Measurements from ENCODE around the gene SLC7A14. TPM values are rescaled to one million over a fixed set of nuclear protein-coding genes. Genes with fewer than 3 reads are reported as not detected.

The SLC7A14 gene
- total RNA-seq, 1 donor: 6.1 TPM

DNA sequence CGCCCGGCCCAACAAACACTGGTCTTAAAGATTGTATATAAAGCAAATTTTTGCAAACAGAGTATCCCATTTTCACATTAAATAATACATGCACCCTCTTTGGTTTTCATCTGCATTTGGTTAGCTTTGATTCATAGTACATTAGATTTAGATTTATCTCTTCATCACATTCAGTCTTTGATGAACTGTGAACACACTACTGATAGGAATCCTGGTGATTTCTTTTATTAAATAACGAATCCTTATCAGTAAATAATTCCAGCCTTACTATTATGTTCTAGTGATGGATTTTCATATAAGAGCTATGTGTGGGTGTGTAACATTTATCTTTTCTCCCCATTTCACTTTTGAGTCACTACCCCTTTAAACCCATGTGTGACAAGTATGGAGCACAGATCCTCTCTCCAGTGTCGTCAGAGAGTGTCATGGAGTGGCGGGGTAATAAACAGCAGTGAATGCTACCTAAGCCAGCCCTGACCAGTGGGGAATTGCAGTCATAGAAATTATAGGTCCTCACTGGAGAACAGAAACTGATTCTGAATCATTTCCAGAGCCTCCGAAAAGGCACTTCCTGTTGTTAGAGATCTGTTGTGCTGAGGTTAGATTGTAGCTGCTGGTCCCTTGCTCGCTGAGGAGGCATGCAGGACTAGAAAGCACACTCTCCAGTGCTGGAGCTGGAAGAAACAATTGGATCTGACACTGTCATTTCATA lies 22.0 kb downstream of the SLC7A14 start:
- TF ChIP-seq, protein P1, sequence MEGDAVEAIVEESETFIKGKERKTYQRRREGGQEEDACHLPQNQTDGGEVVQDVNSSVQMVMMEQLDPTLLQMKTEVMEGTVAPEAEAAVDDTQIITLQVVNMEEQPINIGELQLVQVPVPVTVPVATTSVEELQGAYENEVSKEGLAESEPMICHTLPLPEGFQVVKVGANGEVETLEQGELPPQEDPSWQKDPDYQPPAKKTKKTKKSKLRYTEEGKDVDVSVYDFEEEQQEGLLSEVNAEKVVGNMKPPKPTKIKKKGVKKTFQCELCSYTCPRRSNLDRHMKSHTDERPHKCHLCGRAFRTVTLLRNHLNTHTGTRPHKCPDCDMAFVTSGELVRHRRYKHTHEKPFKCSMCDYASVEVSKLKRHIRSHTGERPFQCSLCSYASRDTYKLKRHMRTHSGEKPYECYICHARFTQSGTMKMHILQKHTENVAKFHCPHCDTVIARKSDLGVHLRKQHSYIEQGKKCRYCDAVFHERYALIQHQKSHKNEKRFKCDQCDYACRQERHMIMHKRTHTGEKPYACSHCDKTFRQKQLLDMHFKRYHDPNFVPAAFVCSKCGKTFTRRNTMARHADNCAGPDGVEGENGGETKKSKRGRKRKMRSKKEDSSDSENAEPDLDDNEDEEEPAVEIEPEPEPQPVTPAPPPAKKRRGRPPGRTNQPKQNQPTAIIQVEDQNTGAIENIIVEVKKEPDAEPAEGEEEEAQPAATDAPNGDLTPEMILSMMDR (IDR thresholded peaks at IDR 0.05; ENCODE audit: insufficient read depth, low read length): no peak
- peak; percentile 61 for DNase-seq (ENCODE audit: low read depth)
- H3K4me3 ChIP-seq (ENCODE audit: low read depth, low read length): peak overlapping the region; percentile 32

DNA sequence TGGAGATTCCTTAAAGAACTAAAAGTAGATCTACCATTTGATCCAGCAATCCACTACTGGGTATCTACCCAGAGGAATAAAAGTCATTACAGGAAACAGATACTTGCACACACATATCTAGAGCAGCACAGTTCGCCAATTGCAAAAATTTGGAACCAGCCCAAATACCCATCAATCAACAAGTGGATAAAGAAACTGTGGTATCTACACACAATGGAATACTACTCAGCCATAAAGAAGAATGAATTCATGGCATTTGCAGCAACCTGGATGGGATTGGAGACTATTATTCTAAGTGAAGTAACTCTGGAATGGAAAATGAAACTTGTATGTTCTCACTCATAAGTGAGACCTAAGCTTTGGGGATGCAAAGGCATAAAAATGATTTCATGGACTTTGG lies 23.8 kb downstream of the SLC7A14 start:
- TF ChIP-seq, protein P1 (IDR thresholded peaks at IDR 0.05; ENCODE audit: insufficient read depth, low read length): no peak
- no peak for DNase-seq (ENCODE audit: low read depth)
- no peak overlapping the region for H3K4me3 ChIP-seq (ENCODE audit: low read depth, low read length)

DNA sequence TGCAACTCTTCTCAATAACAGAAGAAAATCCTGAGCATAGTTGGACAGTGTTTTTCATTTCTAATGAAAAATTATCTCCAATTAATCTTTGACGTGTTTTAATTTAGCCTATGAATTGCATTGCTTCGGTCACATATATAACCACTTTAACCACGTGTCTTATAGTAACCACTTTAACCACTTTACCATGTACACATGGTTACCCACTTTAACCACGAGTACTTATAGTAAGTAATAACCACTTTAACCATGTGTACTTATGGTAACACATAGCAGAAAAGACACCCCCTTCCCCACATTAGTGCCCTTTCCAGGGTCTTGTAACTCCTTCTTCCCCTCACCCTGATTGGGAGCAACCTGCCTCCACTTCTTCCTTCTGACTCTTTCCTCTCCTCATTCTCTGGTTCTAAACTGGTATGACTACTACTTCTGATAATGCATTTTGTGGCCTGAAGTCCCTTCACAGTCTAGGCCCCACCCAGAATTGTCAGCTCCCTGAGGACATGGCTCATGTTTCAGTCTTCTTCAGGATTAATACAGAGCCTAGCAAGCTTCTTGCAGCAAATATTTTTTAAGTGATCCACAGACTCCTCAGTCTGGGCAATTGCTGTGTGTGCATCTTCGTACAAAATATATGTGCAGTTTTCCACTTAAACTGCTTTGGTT lies 25.0 kb downstream of the SLC7A14 start:
- no peak for DNase-seq (ENCODE audit: low read depth)
- TF ChIP-seq, protein P1 (IDR thresholded peaks at IDR 0.05; ENCODE audit: insufficient read depth, low read length): no peak
- H3K4me3 ChIP-seq (ENCODE audit: low read depth, low read length): no peak overlapping the region

DNA sequence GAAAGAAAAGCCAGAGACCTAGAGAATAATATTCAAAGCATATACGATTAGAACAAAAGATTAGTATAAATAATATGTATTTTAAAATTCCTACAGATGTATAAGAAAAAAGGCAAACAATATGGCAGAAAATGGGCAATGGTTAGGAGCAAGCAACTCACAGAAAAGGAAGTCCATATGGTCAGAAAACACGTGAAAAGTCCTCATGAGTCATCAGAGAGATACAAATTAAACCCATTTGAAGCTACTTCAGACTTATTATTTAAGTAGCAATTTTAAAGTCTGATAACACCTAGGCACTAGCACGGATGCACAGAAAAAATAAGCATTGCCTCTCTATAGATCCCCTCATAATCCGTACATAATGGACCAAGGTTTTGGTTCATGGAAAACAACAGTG lies 25.6 kb downstream of the SLC7A14 start:
- DNase-seq (ENCODE audit: low read depth): no peak
- TF ChIP-seq, protein P1 (IDR thresholded peaks at IDR 0.05; ENCODE audit: insufficient read depth, low read length): no peak
- no peak overlapping the region for H3K4me3 ChIP-seq (ENCODE audit: low read depth, low read length)

DNA sequence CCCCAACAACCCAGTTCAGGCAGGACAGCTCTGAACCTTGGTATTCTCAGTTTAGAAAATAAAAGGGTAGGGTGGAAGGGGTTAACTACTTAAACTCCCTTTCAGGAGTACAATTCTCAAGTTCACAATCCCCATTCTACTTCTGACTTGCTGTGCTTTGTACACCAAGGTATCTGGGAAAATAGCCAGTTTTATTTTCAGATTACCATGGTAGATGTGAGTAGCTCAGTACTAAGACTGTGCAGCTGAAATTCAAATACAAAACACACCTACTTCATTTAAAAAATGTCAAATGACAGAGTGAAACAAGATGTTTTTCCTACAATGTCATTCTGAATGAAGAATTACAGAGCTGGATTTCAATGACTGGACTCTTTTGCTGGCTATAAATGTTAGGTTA lies 27.4 kb downstream of the SLC7A14 start:
- TF ChIP-seq, protein P1 (IDR thresholded peaks at IDR 0.05; ENCODE audit: insufficient read depth, low read length): no peak
- no peak overlapping the region for H3K4me3 ChIP-seq (ENCODE audit: low read depth, low read length)
- DNase-seq (ENCODE audit: low read depth): peak; percentile 35

DNA sequence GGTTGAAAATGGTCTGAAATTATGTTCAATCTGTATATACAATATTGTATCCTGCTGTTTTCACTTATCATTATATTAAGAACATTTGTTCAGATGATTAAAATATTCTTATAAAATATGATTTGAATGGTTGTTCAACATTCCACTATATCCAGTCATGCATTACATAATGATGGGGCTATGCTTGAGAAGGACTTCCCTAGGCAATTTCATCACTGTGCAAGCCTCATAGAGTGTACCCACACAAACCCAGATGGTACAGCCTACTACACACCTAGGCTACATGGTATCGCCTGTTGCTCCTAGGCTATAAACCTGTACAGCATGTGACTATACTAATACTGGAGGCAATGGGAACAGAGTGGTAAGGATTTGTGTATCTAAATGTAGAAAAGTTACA lies 30.5 kb downstream of the SLC7A14 start:
- DNase-seq (ENCODE audit: low read depth): peak; percentile 52
- H3K4me3 ChIP-seq (ENCODE audit: low read depth, low read length): no peak overlapping the region
- TF ChIP-seq, protein P1 (IDR thresholded peaks at IDR 0.05; ENCODE audit: insufficient read depth, low read length): no peak
